PC-9 (cell line): ENCODE data around the gene CFAP61. TPM values are rescaled to one million over a fixed set of nuclear protein-coding genes. Genes with fewer than 3 reads are reported as not detected.

ENCODE experiments used
- BruUV-seq: library from RNA; stranded (reverse); fragments of 400-500 nt; replicated peaks from 2 replicates; lab custom pipeline; 2021; lab: Mats Ljungman, UMichigan
- CTCF ChIA-PET: fragments of 300-600 bp; sonication (Branson Sonifier 250); formaldehyde crosslinking; loops from one replicate; lab custom pipeline; 2022; ENCODE audit warnings: antibody characterized with exemption; lab: Charles Lee
- POLR2A ChIA-PET: fragments of 300-600 bp; sonication (Branson Sonifier 250); formaldehyde crosslinking; loops from one replicate; lab custom pipeline; 2022; ENCODE audit warnings: antibody characterized with exemption; ENCODE audit not compliant: unreplicated experiment; lab: Charles Lee
- DNase-seq, 2 experiments: peaks; one replicate each; pipeline versions ENCODE4 v3.0.0 to v3.0.0-alpha.2; 2015 to 2022; ENCODE audit warnings: mixed read lengths in 1 of 2
- H2AFZ ChIP-seq: fragments of 200-600 bp; sonication (generic); 2 replicates; pipeline ENCODE4 v1.8.1; 2017; ENCODE audit warnings: antibody characterized with exemption
- H3F3A ChIP-seq: fragments of 200-600 bp; sonication (generic); 2 replicates; pipeline ENCODE4 v1.8.1; 2017; ENCODE audit warnings: antibody characterized with exemption, mild to moderate bottlenecking, low read depth; ENCODE audit not compliant: insufficient read depth
- H3K27ac ChIP-seq: fragments of 200-600 bp; sonication (generic); 2 replicates; pipeline ENCODE4 v1.6.1; 2016; ENCODE audit warnings: mixed run types
- H3K27me3 ChIP-seq: fragments of 200-600 bp; sonication (generic); 2 replicates; pipeline ENCODE4 v1.6.1; 2016; ENCODE audit warnings: low read depth, mixed run types; ENCODE audit not compliant: insufficient read depth
- H3K36me3 ChIP-seq: fragments of 200-600 bp; sonication (generic); 2 replicates; pipeline ENCODE4 v1.6.1; 2016; ENCODE audit warnings: low read depth, mixed run types
- H3K4me1 ChIP-seq: fragments of 200-600 bp; sonication (generic); replicated peaks from 2 replicates; pipeline ENCODE4 v1.6.1; 2016; ENCODE audit warnings: mixed run types; ENCODE audit not compliant: insufficient read depth
- H3K4me2 ChIP-seq: fragments of 200-600 bp; sonication (generic); 2 replicates; pipeline ENCODE4 v1.6.1; 2017; ENCODE audit warnings: mixed run types
- H3K4me3 ChIP-seq: fragments of 200-600 bp; sonication (generic); 2 replicates; pipeline ENCODE4 v1.6.1; 2016; ENCODE audit warnings: mixed run types
- H3K79me2 ChIP-seq: fragments of 200-600 bp; sonication (generic); 2 replicates; pipeline ENCODE4 v1.6.1; 2017; ENCODE audit warnings: low read depth, mixed run types
- H3K9me2 ChIP-seq: fragments of 200-600 bp; sonication (generic); 2 replicates; pipeline ENCODE4 v1.8.1; 2017; ENCODE audit warnings: mild to moderate bottlenecking; ENCODE audit not compliant: insufficient read depth
- H3K9me3 ChIP-seq: fragments of 200-600 bp; sonication (generic); 2 replicates; pipeline ENCODE4 v1.8.1; 2016; ENCODE audit warnings: low read depth; ENCODE audit not compliant: insufficient read depth
- H4K20me1 ChIP-seq: fragments of 200-600 bp; sonication (generic); 2 replicates; pipeline ENCODE4 v1.8.1; 2017; ENCODE audit not compliant: insufficient read depth
- EZH2 ChIP-seq: fragments of 200-600 bp; sonication (generic); IDR thresholded peaks from 2 replicates; pipeline ENCODE4 v1.8.0; 2017; ENCODE audit warnings: antibody characterized with exemption, low read depth
- intact Hi-C: fragments of 100-400 bp; cut with micrococcal nuclease; formaldehyde crosslinking; loops from one replicate; pipeline ENCODE4 v1.10.0; 2022; ENCODE audit not compliant: unreplicated experiment
- total RNA-seq: library from RNA; stranded (reverse); gene quantifications from 2 replicates; pipeline ENCODE4 v1.2.3, GENCODE V29; 2021
- TF ChIP-seq, protein P1 (sequence below): fragments of 200-600 bp; sonication (generic); conservative IDR thresholded peaks from 2 replicates; pipeline ENCODE4 v1.6.1; 2017; ENCODE audit warnings: mixed run types, antibody characterized with exemption, mild to moderate bottlenecking, moderate library complexity

The CFAP61 gene
- total RNA-seq, 1 experiment from 2014 or later = 2.6 TPM

GRCh38 chr20:20227013-20227571, 174.8 kb downstream of the CFAP61 start:
- Histone ChIP-seq H3K4me1 (no peaks in the 10 kb centered on the region), H2AFZ (no peak overlapping the region), H3K9me3 (no peaks in the 10 kb centered on the region; the same call in 1 of the 2 replicates), H3K4me3 (no peak overlapping the region), H3F3A (no peaks in the 10 kb centered on the region), H4K20me1 (no peaks in the 10 kb centered on the region), H3K36me3 (no peaks in the 10 kb centered on the region), H3K9me2 (no peaks in the 10 kb centered on the region), H3K79me2 (no peaks in the 10 kb centered on the region), H3K27me3 (peaks cover 73% of the 10 kb centered on the region), H3K4me2 (no peak overlapping the region), H3K27ac (no peak overlapping the region)
- BruUV-seq = no TSS peak
- ChIA-PET CTCF (no interaction called here), POLR2A (no interaction called here)
- TF ChIP-seq, protein P1, sequence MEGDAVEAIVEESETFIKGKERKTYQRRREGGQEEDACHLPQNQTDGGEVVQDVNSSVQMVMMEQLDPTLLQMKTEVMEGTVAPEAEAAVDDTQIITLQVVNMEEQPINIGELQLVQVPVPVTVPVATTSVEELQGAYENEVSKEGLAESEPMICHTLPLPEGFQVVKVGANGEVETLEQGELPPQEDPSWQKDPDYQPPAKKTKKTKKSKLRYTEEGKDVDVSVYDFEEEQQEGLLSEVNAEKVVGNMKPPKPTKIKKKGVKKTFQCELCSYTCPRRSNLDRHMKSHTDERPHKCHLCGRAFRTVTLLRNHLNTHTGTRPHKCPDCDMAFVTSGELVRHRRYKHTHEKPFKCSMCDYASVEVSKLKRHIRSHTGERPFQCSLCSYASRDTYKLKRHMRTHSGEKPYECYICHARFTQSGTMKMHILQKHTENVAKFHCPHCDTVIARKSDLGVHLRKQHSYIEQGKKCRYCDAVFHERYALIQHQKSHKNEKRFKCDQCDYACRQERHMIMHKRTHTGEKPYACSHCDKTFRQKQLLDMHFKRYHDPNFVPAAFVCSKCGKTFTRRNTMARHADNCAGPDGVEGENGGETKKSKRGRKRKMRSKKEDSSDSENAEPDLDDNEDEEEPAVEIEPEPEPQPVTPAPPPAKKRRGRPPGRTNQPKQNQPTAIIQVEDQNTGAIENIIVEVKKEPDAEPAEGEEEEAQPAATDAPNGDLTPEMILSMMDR = no peak
- no peak for TF ChIP-seq EZH2
- intact Hi-C loops = no loop called here
- DNase-seq = no peak

DNA sequence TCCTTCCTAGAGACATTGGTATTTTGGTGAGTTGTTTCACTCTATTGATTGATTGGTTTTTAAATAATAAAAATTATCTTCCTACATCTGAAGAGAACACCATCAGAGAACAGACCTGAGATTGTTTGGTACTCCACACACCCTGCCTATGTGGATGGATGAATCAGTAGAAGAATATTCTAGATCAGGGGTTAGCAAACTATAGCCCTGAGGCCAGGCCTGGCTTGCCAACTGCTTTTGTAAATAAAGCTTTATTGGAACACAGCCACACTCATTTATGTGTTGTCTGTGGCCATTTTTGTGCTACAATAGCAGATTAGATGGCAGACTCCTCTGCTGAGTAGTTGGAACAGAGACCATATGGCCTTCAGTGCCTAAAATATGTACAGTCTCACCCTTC, 176.0 kb downstream of the CFAP61 start:
- ChIA-PET CTCF (no interaction called here), POLR2A (no interaction called here)
- Histone ChIP-seq H3K4me3 (no peak overlapping the region), H3K4me1 (no peaks in the 10 kb centered on the region), H3K27ac (no peak overlapping the region), H3K79me2 (no peaks in the 10 kb centered on the region), H4K20me1 (no peaks in the 10 kb centered on the region), H2AFZ (no peak overlapping the region), H3K27me3 (peaks cover 71% of the 10 kb centered on the region), H3K36me3 (no peaks in the 10 kb centered on the region), H3K4me2 (no peak overlapping the region), H3F3A (no peaks in the 10 kb centered on the region), H3K9me3 (no peaks in the 10 kb centered on the region; the same call in 1 of the 2 replicates), H3K9me2 (no peaks in the 10 kb centered on the region)
- TF ChIP-seq, protein P1 = no peak
- no peak for TF ChIP-seq EZH2
- DNase-seq = no peak
- BruUV-seq = no TSS peak
- intact Hi-C loops = no loop called here

GRCh38 chr20:20229595-20229994, 177.3 kb downstream of the CFAP61 start:
- no peak for DNase-seq

More at GRCh38 chr20:20229595-20229994, 177.3 kb downstream of the CFAP61 start:
- intact Hi-C loops = no loop called here
- no peak overlapping the region for H3K4me3 ChIP-seq
- no peaks in the 10 kb centered on the region for H3F3A ChIP-seq
- H3K4me2 ChIP-seq = no peak overlapping the region
- no peaks in the 10 kb centered on the region for H3K4me1 ChIP-seq
- no peaks in the 10 kb centered on the region for H3K9me3 ChIP-seq
- H3K36me3 ChIP-seq = no peaks in the 10 kb centered on the region
- no peaks in the 10 kb centered on the region for H3K79me2 ChIP-seq
- ChIA-PET POLR2A (no interaction called here), CTCF (no interaction called here)
- H3K27ac ChIP-seq = no peak overlapping the region
- no peaks in the 10 kb centered on the region for H4K20me1 ChIP-seq
- H3K9me2 ChIP-seq = no peaks in the 10 kb centered on the region
- H2AFZ ChIP-seq = no peak overlapping the region
- H3K27me3 ChIP-seq = peaks cover 71% of the 10 kb centered on the region
- BruUV-seq = no TSS peak
- TF ChIP-seq, protein P1 = no peak
- no peak for TF ChIP-seq EZH2
